Activated naive CD8-positive, alpha-beta T cell treated with anti-CD3 and anti-CD28 coated beads for 36 hours (primary cell): ENCODE data around the gene DOK3. TPM values are rescaled to one million over a fixed set of nuclear protein-coding genes. Genes with fewer than 3 reads are reported as not detected.

ENCODE experiments used
- DNase-seq: peaks from one replicate; pipeline ENCODE4 v3.0.0; 2021
- H3K27ac Mint-ChIP-seq: one replicate; pipeline ENCODE4 v1.8.0; 2022; ENCODE audit warnings: mild to moderate bottlenecking, moderate library complexity, mixed read lengths
- H3K27me3 Mint-ChIP-seq: one replicate; pipeline ENCODE4 v1.8.0; 2022; ENCODE audit warnings: mild to moderate bottlenecking, mixed read lengths
- H3K36me3 Mint-ChIP-seq: one replicate; pipeline ENCODE4 v1.8.0; 2021; ENCODE audit warnings: mild to moderate bottlenecking, mixed read lengths
- H3K4me1 Mint-ChIP-seq: one replicate; pipeline ENCODE4 v1.8.0; 2021; ENCODE audit warnings: mixed read lengths
- H3K4me3 Mint-ChIP-seq: one replicate; pipeline ENCODE4 v1.8.0; 2022; ENCODE audit warnings: mild to moderate bottlenecking, moderate library complexity, mixed read lengths
- H3K9me3 Mint-ChIP-seq: one replicate; pipeline ENCODE4 v1.8.0; 2022; ENCODE audit warnings: mixed read lengths
- total RNA-seq, 2 experiments: library from RNA; stranded (reverse); gene quantifications; one replicate each; pipeline ENCODE4 v1.2.3, GENCODE V29; 2021

The DOK3 gene
- total RNA-seq, 2 experiments from 2014 or later, result 8.2 to 8.6 TPM

DNA sequence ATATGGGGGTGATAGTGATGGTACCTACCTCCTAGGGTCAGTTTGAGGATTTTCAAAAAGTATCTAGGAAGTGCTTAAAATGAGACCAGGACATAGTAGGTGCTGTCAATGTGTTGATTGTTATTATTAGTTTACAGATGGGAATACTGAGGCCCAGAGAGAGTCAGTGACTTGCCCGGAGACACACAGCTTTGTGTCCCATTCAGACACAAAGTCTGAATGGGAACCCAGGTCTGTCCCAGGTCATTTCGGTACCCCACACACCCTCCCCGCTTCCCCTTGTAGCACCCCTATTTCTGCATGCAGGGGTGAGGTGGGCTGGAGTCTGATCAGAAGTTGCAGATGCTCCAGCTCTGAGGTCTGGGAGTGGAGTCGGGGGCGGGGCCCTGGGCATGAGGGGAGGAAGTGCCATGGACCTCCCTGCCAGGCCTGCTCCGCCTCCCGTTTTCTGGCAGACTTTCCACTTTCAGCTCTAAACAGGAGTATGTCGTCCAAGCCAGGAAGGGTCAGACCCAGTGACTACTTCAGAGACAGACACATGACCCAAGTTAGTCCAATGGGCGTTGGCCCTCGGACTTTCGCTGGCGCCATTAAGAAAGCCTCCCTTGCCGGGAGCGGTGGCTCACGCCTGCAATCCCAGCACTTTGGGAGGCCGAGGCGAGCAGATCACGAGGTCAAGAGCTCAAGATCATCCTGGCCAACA lies 32.9 kb downstream of the DOK3 start:
- no peaks in the 10 kb centered on the region for H3K9me3 Mint-ChIP-seq

DNA sequence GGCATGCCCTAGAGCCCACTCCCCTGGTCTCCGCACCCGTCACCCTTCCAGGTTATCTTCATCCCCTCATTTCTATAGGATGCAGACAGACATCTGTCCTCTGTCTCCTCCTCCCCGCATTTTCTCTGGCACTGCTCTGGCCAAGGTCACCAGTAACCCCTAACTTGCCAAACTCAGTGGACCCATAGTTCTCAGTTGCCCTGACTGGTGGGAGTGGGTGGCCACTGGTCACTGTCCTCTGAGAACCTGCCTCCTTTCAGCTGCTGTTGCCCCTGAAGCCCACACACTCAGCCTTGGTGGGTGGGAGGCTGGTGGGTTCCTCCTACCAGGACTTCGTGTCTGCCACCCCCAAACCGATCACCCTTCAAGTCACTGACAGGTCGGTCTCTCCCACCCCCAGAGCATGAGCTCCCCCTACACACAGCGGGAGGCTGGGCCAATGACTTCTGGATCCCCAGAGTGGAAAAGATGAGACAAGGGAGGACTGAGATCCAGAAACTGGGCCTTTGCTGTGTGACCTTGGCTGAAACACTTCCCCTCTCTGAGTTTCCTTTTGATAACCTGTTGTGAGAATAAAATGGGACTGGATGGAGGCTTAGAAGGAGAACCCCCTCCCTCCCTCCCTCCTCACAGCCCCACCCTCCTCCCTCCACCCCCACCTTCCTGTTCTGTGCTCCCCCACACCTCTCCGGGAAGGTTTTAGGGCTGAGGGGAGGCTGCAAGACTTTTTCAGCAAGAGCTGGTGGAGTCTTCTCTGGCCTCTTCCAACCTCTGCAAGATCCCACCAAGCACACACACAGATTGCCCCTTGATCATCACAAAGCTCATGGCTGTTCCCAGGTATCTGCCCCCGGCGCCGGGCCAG lies 33.8 kb downstream of the DOK3 start:
- H3K9me3 Mint-ChIP-seq, result no peaks in the 10 kb centered on the region
- H3K27me3 Mint-ChIP-seq, result no peaks in the 10 kb centered on the region
- H3K36me3 Mint-ChIP-seq, result peaks cover 16% of the 10 kb centered on the region
- H3K27ac Mint-ChIP-seq, result peak overlapping the region; percentile 90
- DNase-seq, result peak; percentile 64
- peak overlapping the region; percentile 13 for H3K4me3 Mint-ChIP-seq
- peaks cover 67% of the 10 kb centered on the region for H3K4me1 Mint-ChIP-seq

More for the DNA sequence above, 32.9 kb downstream of the DOK3 start:
- DNase-seq, result no peak
- no peak overlapping the region for H3K4me3 Mint-ChIP-seq
- H3K27me3 Mint-ChIP-seq, result no peaks in the 10 kb centered on the region
- H3K36me3 Mint-ChIP-seq, result peaks cover 12% of the 10 kb centered on the region
- H3K27ac Mint-ChIP-seq, result peak overlapping the region; percentile 90
- H3K4me1 Mint-ChIP-seq, result peaks cover 58% of the 10 kb centered on the region

DNA sequence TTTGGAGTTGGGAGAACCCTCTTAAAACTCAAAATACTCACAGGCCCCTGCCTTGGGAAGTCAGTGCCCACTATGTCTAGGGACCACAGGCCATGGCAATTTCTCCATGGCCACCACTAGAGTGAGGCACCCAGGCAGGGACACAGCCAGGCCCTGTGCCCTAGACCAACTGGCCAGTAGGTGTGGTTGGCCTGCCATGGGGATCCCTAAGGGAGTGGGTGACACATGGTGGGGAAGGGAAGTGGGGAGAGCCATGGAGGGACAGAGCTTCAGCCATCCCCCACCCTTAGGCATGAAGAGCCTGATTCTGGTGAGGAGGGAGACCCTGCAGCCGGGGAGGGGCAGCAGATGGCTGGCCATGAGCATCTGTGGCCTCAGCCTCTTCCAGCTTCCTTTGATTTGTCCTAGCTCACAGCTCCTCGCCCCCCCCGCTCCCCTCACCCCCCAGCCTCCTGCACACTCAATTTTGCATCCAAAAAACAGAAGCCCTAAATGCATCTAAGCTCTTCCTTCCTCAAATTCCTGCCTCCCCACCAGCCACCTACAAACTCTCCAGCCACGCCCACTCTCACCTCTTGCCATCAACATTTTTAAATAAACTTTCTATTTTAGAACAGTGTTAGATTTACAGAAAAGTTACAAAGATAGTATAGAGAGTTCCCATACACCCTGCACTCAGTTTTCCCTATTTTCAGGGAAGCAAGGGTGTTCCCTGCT lies 34.6 kb downstream of the DOK3 start:
- peaks cover 68% of the 10 kb centered on the region for H3K4me1 Mint-ChIP-seq
- H3K27ac Mint-ChIP-seq, result peak overlapping the region; percentile 65
- no peak for DNase-seq
- H3K4me3 Mint-ChIP-seq, result no peak overlapping the region
- no peaks in the 10 kb centered on the region for H3K27me3 Mint-ChIP-seq
- H3K36me3 Mint-ChIP-seq, result peaks cover 16% of the 10 kb centered on the region
- H3K9me3 Mint-ChIP-seq, result no peaks in the 10 kb centered on the region

DNA sequence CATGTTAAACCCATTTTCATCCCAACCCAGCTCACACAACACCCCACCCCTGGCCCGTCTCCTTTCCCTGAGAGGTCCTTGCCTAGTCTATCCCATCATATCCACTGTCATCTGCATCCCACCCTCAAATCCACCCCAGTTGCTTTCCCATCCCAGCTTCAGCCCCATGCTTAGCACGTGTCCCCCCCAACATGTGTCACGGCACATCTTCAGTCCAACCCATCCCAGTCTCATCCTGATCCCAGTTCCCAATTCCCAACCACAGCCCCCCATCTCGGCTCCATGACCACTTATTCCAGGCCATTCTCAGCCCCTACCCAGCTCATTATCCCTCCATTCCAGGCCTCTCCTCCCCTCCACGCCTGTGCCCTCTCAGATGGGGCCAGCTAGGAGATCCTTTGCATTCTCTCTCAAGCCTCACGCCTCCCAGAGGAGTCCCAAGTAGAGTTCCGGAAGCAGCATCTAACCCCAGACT lies 35.6 kb downstream of the DOK3 start:
- Mint-ChIP-seq H3K36me3 (peaks cover 14% of the 10 kb centered on the region), H3K27me3 (no peaks in the 10 kb centered on the region), H3K4me1 (peaks cover 61% of the 10 kb centered on the region), H3K4me3 (peak overlapping the region; percentile 79), H3K27ac (peak overlapping the region; percentile 70), H3K9me3 (no peaks in the 10 kb centered on the region)
- no peak for DNase-seq

DNA sequence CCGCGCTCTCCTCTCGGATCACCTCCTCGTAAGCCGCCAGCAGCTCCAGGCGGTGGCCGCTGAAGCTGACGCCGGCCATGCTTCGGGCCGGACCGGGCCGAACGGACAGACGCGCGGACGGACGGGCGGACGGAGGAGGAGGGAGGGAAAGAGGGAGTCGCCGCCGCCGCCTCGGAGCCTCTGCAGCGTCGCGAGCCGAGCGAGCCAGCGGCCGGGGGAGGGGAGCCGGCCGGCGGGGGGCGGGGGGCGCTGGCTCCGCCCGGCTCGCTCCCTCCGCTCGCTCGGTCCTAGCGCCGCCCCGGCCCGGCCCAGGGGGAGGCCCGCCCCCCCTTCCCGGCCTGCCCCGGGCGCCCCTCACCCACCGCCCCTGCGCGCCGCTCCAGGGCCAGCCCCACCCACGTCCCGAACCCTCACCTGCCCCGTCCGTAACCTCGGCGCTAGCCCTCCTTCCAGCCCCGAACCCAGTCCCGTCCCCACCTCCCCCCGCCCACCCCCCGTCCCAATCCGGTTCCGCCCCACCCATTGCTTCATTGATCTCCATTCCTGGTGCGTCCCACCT lies 36.1 kb downstream of the DOK3 start, which contains the start of gene DBN1:
Gene DBN1 (minus strand): TSS at position 192 of the 559 bp plus-strand sequence. CDS start 113 bp downstream, at position 79.
- DNase-seq, result peak; percentile 59
- Mint-ChIP-seq H3K27ac (peak within 1 kb of the TSS; percentile 89), H3K4me1 (peaks cover 56% of the 10 kb centered on the region)

DNA sequence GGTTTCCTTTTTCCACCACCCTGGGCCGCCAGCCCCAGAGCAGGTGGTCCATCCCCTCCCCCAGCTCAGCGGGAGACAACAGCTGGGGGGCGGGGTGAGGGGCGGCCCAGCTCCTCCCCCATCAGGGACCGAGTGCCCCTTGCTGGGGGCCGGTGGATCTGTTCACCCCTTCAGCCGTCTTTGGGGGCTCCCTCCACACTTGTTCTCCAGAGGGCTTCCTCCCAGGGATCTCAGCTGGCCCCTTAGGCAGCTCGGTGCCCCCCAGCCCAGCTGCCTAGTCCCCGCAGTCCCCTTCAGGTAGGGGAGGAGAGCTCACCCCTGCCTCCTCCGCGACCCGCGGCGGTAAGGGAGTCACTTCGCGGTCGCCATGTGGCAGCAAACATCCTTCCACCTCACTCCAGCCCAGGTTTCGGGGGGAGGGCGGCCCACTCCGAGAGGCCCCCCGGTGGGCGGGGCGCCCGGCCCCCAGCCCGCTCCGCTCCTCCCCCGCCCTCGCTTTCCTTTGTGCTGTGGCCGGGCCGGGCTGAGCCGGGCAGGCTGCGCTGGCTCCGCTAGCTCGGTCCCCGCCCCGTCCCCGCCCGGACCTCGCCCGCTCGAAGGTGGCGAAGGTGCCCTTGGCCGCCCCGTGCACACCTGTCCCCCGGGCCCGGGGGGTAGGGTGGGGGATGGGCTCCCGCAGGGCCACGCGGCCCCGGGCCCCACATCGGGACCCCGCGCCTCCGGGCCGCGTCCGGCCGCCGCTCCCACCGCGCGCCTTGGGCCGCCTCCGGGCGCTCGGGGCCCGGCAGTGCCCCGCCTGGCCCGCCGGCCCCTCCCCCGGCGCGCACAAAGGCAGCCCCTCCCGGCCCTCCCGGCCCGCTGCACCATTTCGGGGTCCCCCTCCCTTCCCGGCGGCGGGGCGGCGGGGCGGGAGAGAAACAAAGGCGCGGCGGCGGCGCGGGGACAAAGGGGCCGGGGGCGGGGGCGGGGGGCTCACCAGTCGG lies 36.9 kb downstream of the DOK3 start:
- peak; percentile 90 for DNase-seq
- peak overlapping the region; percentile 85 for H3K4me3 Mint-ChIP-seq
- H3K36me3 Mint-ChIP-seq, result peaks cover 16% of the 10 kb centered on the region
- no peaks in the 10 kb centered on the region for H3K27me3 Mint-ChIP-seq
- H3K9me3 Mint-ChIP-seq, result no peaks in the 10 kb centered on the region
- peak overlapping the region; percentile 89 for H3K27ac Mint-ChIP-seq
- peaks cover 50% of the 10 kb centered on the region for H3K4me1 Mint-ChIP-seq

More for the DNA sequence above, 36.1 kb downstream of the DOK3 start, which contains the start of gene DBN1:
- H3K36me3 Mint-ChIP-seq, result peaks cover 12% of the 10 kb centered on the region
- H3K27me3 Mint-ChIP-seq, result no peaks in the 10 kb centered on the region
- H3K4me3 Mint-ChIP-seq, result peak within 1 kb of the TSS; percentile 85
- H3K9me3 Mint-ChIP-seq, result no peaks in the 10 kb centered on the region

DNA sequence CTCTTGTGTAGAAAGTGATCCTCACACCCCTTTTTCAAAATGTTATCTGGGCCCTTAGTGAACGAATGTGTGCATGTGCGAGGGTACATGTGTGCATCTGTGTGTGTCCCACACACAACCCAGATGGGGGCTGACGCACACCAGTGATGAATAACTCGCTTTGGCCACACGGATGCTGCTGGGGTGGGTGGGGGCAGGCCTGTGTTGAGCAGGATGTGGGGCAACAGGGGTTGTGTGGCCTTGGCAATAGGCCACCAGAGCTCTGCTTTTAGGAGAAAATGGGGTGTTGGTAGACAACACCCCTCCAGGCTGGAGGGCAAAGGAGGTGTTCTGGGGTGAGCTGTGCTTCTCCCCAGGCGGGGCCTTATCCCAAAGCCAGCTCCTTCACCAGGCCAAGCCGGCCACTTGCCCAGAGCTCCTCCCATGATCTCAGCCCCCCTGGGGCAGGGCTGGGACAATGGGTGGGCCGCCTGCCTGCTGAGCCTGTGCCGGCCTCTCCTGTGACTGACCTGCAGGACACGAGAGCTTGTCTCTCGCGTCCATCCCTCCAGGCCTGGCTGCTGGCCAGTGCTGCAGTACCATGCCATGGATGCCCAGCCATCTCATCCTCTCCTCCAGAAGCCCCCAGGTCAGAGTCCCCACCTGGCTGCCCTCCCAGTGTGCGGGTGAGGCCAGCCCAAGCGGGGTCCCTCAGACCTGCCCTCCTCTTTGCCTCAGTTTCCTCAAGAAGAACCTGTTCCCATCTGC lies 37.8 kb downstream of the DOK3 start:
- peak overlapping the region; percentile 85 for H3K4me3 Mint-ChIP-seq
- peaks cover 47% of the 10 kb centered on the region for H3K4me1 Mint-ChIP-seq
- no peaks in the 10 kb centered on the region for H3K27me3 Mint-ChIP-seq
- peak; percentile 77 for DNase-seq
- H3K36me3 Mint-ChIP-seq, result peaks cover 24% of the 10 kb centered on the region
- peak overlapping the region; percentile 89 for H3K27ac Mint-ChIP-seq
- H3K9me3 Mint-ChIP-seq, result no peaks in the 10 kb centered on the region

DNA sequence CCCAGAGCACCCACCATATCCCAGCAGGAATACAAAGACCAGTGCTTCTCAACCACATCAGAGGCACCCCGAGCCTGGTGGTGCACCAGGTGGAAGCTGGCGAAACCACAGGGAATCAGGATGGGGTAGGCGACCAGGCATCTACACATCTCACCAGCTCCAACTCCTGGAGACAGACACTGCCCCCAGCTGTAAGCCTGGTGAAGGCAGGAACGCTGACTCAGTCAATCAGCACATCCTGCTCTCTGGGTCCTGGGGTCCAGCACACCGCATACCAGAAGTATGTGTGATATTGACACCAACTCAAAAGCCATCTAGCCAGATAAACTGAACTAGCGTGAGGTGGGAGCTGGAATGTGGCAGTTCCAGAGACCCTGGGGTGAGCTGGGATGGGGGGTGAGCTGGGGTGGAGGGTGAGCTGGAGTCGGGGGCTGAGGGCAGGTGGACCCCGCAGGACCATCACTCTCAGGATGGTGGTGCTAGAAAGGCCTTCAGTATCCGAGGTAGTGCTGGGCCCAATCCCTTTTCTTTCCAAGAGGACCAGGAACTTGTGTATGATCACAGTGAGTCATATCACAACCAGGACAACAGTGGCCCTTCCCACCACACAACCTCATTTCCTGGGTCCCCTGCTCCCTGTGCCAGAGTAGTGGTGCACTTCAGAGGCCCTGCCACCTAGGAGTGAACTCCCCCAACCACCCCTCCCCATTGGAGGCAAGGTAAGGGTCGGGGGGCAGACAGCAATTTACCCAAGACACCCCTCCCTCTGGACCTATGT lies 38.7 kb downstream of the DOK3 start:
- peaks cover 40% of the 10 kb centered on the region for H3K4me1 Mint-ChIP-seq
- peak overlapping the region; percentile 85 for H3K4me3 Mint-ChIP-seq
- no peaks in the 10 kb centered on the region for H3K9me3 Mint-ChIP-seq
- DNase-seq, result no peak
- peak overlapping the region; percentile 89 for H3K27ac Mint-ChIP-seq
- no peaks in the 10 kb centered on the region for H3K27me3 Mint-ChIP-seq
- H3K36me3 Mint-ChIP-seq, result peaks cover 31% of the 10 kb centered on the region

DNA sequence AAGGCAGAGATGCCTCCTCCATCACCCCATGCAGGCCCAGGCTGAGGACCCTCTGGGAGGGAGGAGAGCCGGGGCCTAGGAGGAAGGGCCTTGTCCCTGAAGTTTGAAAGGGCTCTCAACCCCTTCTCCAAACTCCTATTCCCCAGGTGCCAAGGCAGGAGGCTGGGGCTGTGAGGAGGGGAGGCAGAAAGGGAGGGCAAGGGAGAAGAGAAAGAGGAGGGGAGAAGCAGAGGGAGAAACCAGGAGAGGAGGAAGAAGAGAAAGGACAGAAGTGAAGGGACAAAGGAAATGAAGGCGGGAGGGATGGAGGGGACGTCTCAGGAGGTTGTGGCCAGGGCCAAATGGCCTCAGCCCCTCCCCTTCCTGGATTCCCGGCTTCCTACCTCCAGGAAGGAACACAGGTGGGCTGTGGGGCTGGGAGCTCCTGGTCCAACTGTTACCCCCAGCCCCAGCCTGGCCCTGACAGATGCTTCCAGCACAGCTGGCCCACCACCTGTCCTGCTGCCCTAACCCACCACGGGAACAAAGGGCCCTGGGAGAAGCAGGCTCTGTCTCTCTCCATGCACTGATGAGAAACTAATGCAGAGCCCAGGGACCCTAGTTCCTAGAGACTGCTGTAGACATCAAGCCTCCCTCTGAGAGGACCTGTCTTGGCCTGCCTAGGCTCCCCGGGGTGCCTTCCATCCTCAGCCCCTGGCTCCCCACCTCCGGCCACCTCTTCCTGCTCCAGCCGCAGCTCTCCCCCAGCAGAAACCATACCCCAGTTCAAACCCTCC lies 39.7 kb downstream of the DOK3 start:
- no peak for DNase-seq
- peaks cover 41% of the 10 kb centered on the region for H3K36me3 Mint-ChIP-seq
- H3K27ac Mint-ChIP-seq, result peak overlapping the region; percentile 89
- H3K9me3 Mint-ChIP-seq, result peaks cover 2% of the 10 kb centered on the region
- no peaks in the 10 kb centered on the region for H3K27me3 Mint-ChIP-seq
- peaks cover 31% of the 10 kb centered on the region for H3K4me1 Mint-ChIP-seq
- peak overlapping the region; percentile 60 for H3K4me3 Mint-ChIP-seq

DNA sequence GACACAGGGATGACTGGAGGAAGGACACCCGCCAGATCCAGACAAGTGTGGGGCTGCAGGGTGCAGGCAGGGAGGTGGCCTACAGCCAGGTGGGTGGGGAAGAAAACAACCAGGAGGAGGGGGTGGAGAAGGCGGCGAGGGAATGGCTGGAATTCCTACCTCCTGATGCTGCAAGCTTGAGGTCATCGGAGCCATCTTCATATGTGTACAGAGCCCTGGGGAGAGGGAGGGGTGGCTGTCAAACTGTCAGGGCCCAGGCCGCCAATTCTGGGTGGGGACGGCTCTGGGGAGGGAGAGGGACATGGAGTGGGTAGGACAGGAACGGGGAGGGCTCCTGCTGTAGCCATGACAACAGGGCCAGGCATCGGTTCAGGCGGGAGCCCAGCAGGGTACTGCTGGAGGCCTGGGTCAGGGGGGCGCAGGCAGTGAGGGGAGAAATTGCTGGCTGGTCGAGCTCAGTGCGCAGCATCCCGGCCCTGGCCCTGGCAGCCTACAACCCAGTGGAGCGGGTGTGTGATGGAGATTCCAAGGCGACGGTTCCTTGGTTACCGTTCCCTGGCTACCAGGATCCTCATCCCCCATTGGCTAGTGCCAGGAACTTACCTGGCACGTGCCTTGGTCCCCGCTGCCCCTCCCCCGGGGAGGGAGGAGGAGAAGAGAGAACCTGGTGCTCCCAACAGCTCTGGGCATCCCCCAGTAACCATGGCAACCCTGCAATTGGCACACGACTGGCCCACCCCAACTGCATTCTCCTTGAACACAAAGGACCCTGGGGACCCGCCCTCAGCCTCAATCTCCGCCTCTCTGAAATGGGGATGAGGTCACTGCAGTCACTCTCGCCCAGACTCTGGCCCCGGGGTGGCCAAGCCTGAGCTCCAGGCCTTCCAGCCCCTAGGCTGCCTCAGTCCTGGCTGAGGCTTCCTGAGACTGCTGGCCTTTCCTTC lies 40.7 kb downstream of the DOK3 start:
- Mint-ChIP-seq H3K9me3 (peaks cover 2% of the 10 kb centered on the region), H3K27me3 (no peaks in the 10 kb centered on the region), H3K4me3 (peak overlapping the region; percentile 18), H3K4me1 (peaks cover 23% of the 10 kb centered on the region), H3K27ac (no peak overlapping the region), H3K36me3 (peaks cover 41% of the 10 kb centered on the region)
- no peak for DNase-seq

DNA sequence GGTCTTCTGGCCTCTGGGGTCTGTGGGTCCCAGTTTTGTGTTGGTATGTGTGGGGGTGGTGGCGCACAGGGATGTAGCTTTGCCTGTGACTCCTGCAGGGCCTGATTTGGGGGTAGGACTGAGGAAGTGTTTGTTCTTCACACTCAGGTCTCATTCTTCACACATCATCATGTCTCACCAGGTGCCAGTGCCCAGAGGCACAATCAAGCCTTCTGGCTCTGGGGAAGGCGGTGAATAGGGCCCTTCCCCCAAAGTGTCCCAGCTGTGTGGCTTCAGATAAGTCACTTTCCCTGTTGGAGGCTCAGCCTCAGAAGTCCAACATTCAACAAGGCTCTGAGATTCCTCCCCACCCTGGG lies 41.3 kb downstream of the DOK3 start:
- Mint-ChIP-seq H3K4me3 (no peak overlapping the region), H3K27me3 (no peaks in the 10 kb centered on the region), H3K27ac (no peak overlapping the region), H3K4me1 (peaks cover 21% of the 10 kb centered on the region), H3K9me3 (peaks cover 2% of the 10 kb centered on the region), H3K36me3 (peaks cover 46% of the 10 kb centered on the region)
- no peak for DNase-seq
